OCI-LY3 (cell line): ENCODE measurements around the gene TYW1B.
"Not testable (repeated sequence)": the region's sequence is repeated elsewhere in the genome, so short reads cannot be mapped to it uniquely, and the experiment has no call there.

Source experiments
- H2AFZ ChIP-seq: fragments of 200-600, 300-600 bp; shearing (Covaris generic); 2 replicates; pipeline ENCODE4 v1.6.0; 2014; ENCODE audit warnings: antibody characterized with exemption, low read depth, low read length
- H3K27ac ChIP-seq: fragments of 200-600, 300-600 bp; sonication (generic); 2 replicates; pipeline ENCODE4 v1.5.1; 2014; ENCODE audit warnings: mild to moderate bottlenecking, low read length, moderate library complexity, mixed read lengths
- H3K27me3 ChIP-seq: fragments of 200-600, 300-600 bp; sonication (generic); 2 replicates; pipeline ENCODE4 v1.6.1; 2014; ENCODE audit warnings: low read depth, low read length, mixed read lengths
- H3K36me3 ChIP-seq: fragments of 200-600, 300-600 bp; sonication (generic); replicated peaks from 2 replicates; pipeline ENCODE3; 2014; ENCODE audit warnings: low read depth, low read length, mixed read lengths
- H3K4me1 ChIP-seq: fragments of 300-600, 200-600 bp; sonication (generic); 2 replicates; pipeline ENCODE4 v1.6.1; 2014; ENCODE audit warnings: low read length, mixed read lengths
- H3K4me2 ChIP-seq: fragments of 200-600, 300-600 bp; sonication (generic); 2 replicates; pipeline ENCODE4 v1.6.1; 2014; ENCODE audit warnings: low read length, mixed read lengths
- H3K4me3 ChIP-seq: fragments of 300-600, 200-600 bp; sonication (generic); 2 replicates; pipeline ENCODE4 v1.5.1; 2014; ENCODE audit warnings: antibody characterized with exemption, mild to moderate bottlenecking, low read length, moderate library complexity
- H3K79me2 ChIP-seq: fragments of 300-600, 200-600 bp; shearing (Covaris generic); 2 replicates; pipeline ENCODE4 v1.6.1; 2014; ENCODE audit warnings: mild to moderate bottlenecking, low read length, mixed read lengths
- H3K9ac ChIP-seq: fragments of 300-600, 200-600 bp; shearing (Covaris generic); 2 replicates; pipeline ENCODE4 v1.6.0; 2014; ENCODE audit warnings: mild to moderate bottlenecking, low read length, moderate library complexity
- H3K9me3 ChIP-seq: fragments of 200-600, 300-600 bp; shearing (Covaris generic); 2 replicates; pipeline ENCODE4 v1.6.1; 2014; ENCODE audit warnings: low read length, mixed read lengths; ENCODE audit not compliant: insufficient read depth
- H4K20me1 ChIP-seq: fragments of 200-600, 300-600 bp; sonication (generic); 2 replicates; pipeline ENCODE4 v1.6.1; 2016; ENCODE audit warnings: low read length, mixed read lengths; ENCODE audit not compliant: insufficient read depth
- CTCF ChIP-seq: fragments of 200-600, 300-600 bp; sonication (generic); IDR thresholded peaks from 2 replicates; pipeline ENCODE4 v1.5.1; 2014; ENCODE audit warnings: antibody characterized with exemption, low read length, low read depth
- EZH2phosphoT487 ChIP-seq: fragments of 200-600 bp; shearing (Covaris generic); IDR thresholded peaks from 2 replicates; pipeline ENCODE4 v1.6.1; 2018; ENCODE audit warnings: antibody characterized with exemption, mixed run types, low read depth

Gene TYW1B

GRCh38 chr7:72730384-72730783, 97.6 kb downstream of the TYW1B start:
- H3K27me3 ChIP-seq, H3K4me2 ChIP-seq, H3K4me1 ChIP-seq, H3K9ac ChIP-seq, H3K27ac ChIP-seq, H3K9me3 ChIP-seq, H3K4me3 ChIP-seq, H4K20me1 ChIP-seq, H3K79me2 ChIP-seq, H3K36me3 ChIP-seq, H2AFZ ChIP-seq: not testable (repeated sequence)

- H3K9ac ChIP-seq, H3K79me2 ChIP-seq, H3K4me3 ChIP-seq, H3K36me3 ChIP-seq, H3K27me3 ChIP-seq, H3K27ac ChIP-seq, H4K20me1 ChIP-seq, H3K4me1 ChIP-seq, H2AFZ ChIP-seq, H3K4me2 ChIP-seq, H3K9me3 ChIP-seq: not testable (repeated sequence)
Observed at GRCh38 chr7:72729130-72729529, 98.9 kb downstream of the TYW1B start.

GRCh38 chr7:72722694-72723093, 105.3 kb downstream of the TYW1B start:
- not testable (repeated sequence) for H3K9ac ChIP-seq, H4K20me1 ChIP-seq, H3K4me1 ChIP-seq, H2AFZ ChIP-seq, H3K9me3 ChIP-seq, H3K27me3 ChIP-seq, H3K27ac ChIP-seq, H3K4me3 ChIP-seq, H3K4me2 ChIP-seq, H3K79me2 ChIP-seq, H3K36me3 ChIP-seq

- not testable (repeated sequence) for H4K20me1 ChIP-seq, H3K4me3 ChIP-seq, H3K4me1 ChIP-seq
Observed at GRCh38 chr7:72720890-72721289, 107.1 kb downstream of the TYW1B start.

GRCh38 chr7:72717252-72717774, 110.7 kb downstream of the TYW1B start:
- not testable (repeated sequence) for H3K36me3 ChIP-seq, H2AFZ ChIP-seq, H3K79me2 ChIP-seq, H3K9ac ChIP-seq, H3K4me3 ChIP-seq, H3K9me3 ChIP-seq, H3K4me2 ChIP-seq, H3K27ac ChIP-seq, H3K4me1 ChIP-seq, H3K27me3 ChIP-seq, H4K20me1 ChIP-seq

More at GRCh38 chr7:72720890-72721289, 107.1 kb downstream of the TYW1B start:
- H3K9ac ChIP-seq, H3K36me3 ChIP-seq, H3K4me2 ChIP-seq, H2AFZ ChIP-seq, H3K9me3 ChIP-seq, H3K27ac ChIP-seq, H3K79me2 ChIP-seq, H3K27me3 ChIP-seq: not testable (repeated sequence)

- not testable (repeated sequence) for H3K27me3 ChIP-seq, H3K36me3 ChIP-seq, H3K4me3 ChIP-seq, H3K9me3 ChIP-seq, H3K79me2 ChIP-seq, H3K4me1 ChIP-seq, H3K9ac ChIP-seq, H3K27ac ChIP-seq, H3K4me2 ChIP-seq, H4K20me1 ChIP-seq, H2AFZ ChIP-seq
Observed at GRCh38 chr7:72711927-72712326, 116.1 kb downstream of the TYW1B start.

- Histone ChIP-seq H4K20me1 (no peaks in the 10 kb centered on the region), H3K4me2 (no peak overlapping the region), H3K4me3 (no peak overlapping the region), H3K9me3 (no peaks in the 10 kb centered on the region), H3K4me1 (no peaks in the 10 kb centered on the region), H3K79me2 (no peaks in the 10 kb centered on the region), H2AFZ (no peak overlapping the region), H3K36me3 (no peaks in the 10 kb centered on the region), H3K27ac (no peak overlapping the region), H3K27me3 (no peaks in the 10 kb centered on the region), H3K9ac (no peak overlapping the region)
- TF ChIP-seq CTCF (no peak), EZH2phosphoT487 (no peak)
Observed at GRCh38 chr7:72710983-72711382, 117.0 kb downstream of the TYW1B start.
